ENCODE measurements around the gene MORC1. TPM values are rescaled to one million over a fixed set of nuclear protein-coding genes. Genes with fewer than 3 reads are reported as not detected.

The MORC1 gene
- total RNA-seq, 4 donors from 2014 or later: not detected

- DNase-seq: no peak
- TF ChIP-seq CTCF (IDR thresholded peaks at IDR 0.05 in 4 of 5, conservative IDR thresholded peaks at IDR 0.05 in 1 of 5): no peak
- TF ChIP-seq POLR2A (IDR thresholded peaks at IDR 0.05): no peak
- no peak overlapping the region for H3K27ac ChIP-seq
- in situ Hi-C loops (cut with MboI; ENCODE audit: low sequenced_read_pairs in 4 of 4) (no loop called here), intact Hi-C loops (cut with DNase I; ENCODE audit: low total_unique reads) (no loop called here)
- H3K36me3 ChIP-seq: no peaks in the 10 kb centered on the region
- ATAC-seq: no peak
- no peaks in the 10 kb centered on the region for H3K4me1 ChIP-seq
- H3K27me3 ChIP-seq: no peaks in the 10 kb centered on the region
- no peak overlapping the region for H3K4me3 ChIP-seq
- H3K9me3 ChIP-seq: no peaks in the 10 kb centered on the region
Measured at GRCh38 chr3:108976058-108976457, 141.9 kb downstream of the MORC1 start.

- no peak overlapping the region for H3K4me3 ChIP-seq
- H3K9me3 ChIP-seq: no peaks in the 10 kb centered on the region
- TF ChIP-seq CTCF (IDR thresholded peaks at IDR 0.05 in 4 of 5, conservative IDR thresholded peaks at IDR 0.05 in 1 of 5): no peak
- TF ChIP-seq POLR2A (IDR thresholded peaks at IDR 0.05): no peak
- H3K27ac ChIP-seq: no peak overlapping the region
- DNase-seq (no peak), ATAC-seq (no peak)
- intact Hi-C loops (cut with DNase I; ENCODE audit: low total_unique reads): no loop called here
- no peaks in the 10 kb centered on the region for H3K27me3 ChIP-seq
- H3K4me1 ChIP-seq: no peaks in the 10 kb centered on the region
- H3K36me3 ChIP-seq: no peaks in the 10 kb centered on the region
- in situ Hi-C loops (cut with MboI; ENCODE audit: low sequenced_read_pairs in 4 of 4): no loop called here
Measured at GRCh38 chr3:108973019-108973418, 144.9 kb downstream of the MORC1 start.

GRCh38 chr3:108972482-108972881 lies 145.5 kb downstream of the MORC1 start:
- no peak overlapping the region for H3K27ac ChIP-seq
- in situ Hi-C loops (cut with MboI; ENCODE audit: low sequenced_read_pairs in 4 of 4): no loop called here
- H3K4me1 ChIP-seq: no peaks in the 10 kb centered on the region
- no peaks in the 10 kb centered on the region for H3K36me3 ChIP-seq
- ATAC-seq (no peak), DNase-seq (no peak)
- H3K4me3 ChIP-seq: no peak overlapping the region
- no peak for TF ChIP-seq POLR2A (IDR thresholded peaks at IDR 0.05)
- no peak for TF ChIP-seq CTCF (IDR thresholded peaks at IDR 0.05 in 4 of 5, conservative IDR thresholded peaks at IDR 0.05 in 1 of 5)
- no peaks in the 10 kb centered on the region for H3K27me3 ChIP-seq
- intact Hi-C loops (cut with DNase I; ENCODE audit: low total_unique reads): no loop called here
- no peaks in the 10 kb centered on the region for H3K9me3 ChIP-seq

- Histone ChIP-seq H3K27ac (no peak overlapping the region), H3K27me3 (no peaks in the 10 kb centered on the region), H3K9me3 (no peaks in the 10 kb centered on the region), H3K4me1 (no peaks in the 10 kb centered on the region), H3K36me3 (no peaks in the 10 kb centered on the region), H3K4me3 (no peak overlapping the region)
- in situ Hi-C loops (cut with MboI; ENCODE audit: low sequenced_read_pairs in 4 of 4) (no loop called here), intact Hi-C loops (cut with DNase I; ENCODE audit: low total_unique reads) (no loop called here)
- no peak for TF ChIP-seq POLR2A (IDR thresholded peaks at IDR 0.05)
- TF ChIP-seq CTCF (IDR thresholded peaks at IDR 0.05 in 4 of 5, conservative IDR thresholded peaks at IDR 0.05 in 1 of 5): no peak
- DNase-seq: no peak
- ATAC-seq: no peak
Measured at GRCh38 chr3:108970561-108970960, 147.4 kb downstream of the MORC1 start.

- DNase-seq (no peak), ATAC-seq (no peak)
- in situ Hi-C loops (cut with MboI; ENCODE audit: low sequenced_read_pairs in 4 of 4) (no loop called here), intact Hi-C loops (cut with DNase I; ENCODE audit: low total_unique reads) (no loop called here)
- Histone ChIP-seq H3K27ac (no peak overlapping the region), H3K27me3 (no peaks in the 10 kb centered on the region), H3K4me3 (no peak overlapping the region), H3K9me3 (no peaks in the 10 kb centered on the region), H3K36me3 (no peaks in the 10 kb centered on the region), H3K4me1 (no peaks in the 10 kb centered on the region)
- TF ChIP-seq CTCF (IDR thresholded peaks at IDR 0.05 in 4 of 5, conservative IDR thresholded peaks at IDR 0.05 in 1 of 5) (no peak), POLR2A (IDR thresholded peaks at IDR 0.05) (no peak)
Measured at GRCh38 chr3:108966773-108967172, 151.2 kb downstream of the MORC1 start.

Data from gastrocnemius medialis (tissue), 4 donors.